ENCODE data around the gene AEBP1. TPM values are rescaled to one million over a fixed set of nuclear protein-coding genes. Genes with fewer than 3 reads are reported as not detected.

Gene AEBP1
- total RNA-seq, 2 experiments from 2014 or later, result 29.1 to 30.4 TPM

DNA sequence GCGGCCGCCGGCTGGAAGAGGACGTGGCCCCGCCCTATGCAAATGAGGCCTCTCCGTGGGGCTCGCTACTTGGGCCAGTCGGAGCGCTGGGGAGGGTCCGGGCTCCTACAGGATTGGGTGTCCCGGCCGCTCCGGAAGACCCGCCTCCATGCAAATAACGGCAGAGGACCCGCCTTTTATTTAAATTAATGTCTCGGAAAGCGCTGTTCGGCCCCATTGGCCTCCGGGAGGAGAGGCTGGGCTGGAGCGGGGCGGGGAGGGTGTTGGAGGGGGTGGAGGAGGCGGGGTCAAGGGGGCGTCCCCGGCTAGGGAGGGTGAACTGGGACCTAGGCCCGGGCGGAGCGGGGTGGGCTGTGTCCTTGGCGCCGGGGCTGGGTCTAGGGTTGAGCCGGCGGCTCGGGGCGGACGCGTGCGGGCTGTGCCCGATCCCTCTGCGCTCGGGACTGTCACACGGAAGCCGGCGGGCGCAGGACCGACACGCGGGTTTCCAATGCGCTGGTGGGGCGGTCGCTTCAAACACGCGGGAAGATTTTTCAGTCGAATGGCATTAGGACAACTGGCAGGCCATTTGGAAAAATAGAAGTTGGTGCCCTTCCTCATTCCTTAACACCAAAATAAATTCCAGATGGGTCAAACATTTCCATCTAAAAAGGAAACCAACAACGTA is 21.5 kb upstream of the AEBP1 start:
- TF ChIP-seq, protein P1, sequence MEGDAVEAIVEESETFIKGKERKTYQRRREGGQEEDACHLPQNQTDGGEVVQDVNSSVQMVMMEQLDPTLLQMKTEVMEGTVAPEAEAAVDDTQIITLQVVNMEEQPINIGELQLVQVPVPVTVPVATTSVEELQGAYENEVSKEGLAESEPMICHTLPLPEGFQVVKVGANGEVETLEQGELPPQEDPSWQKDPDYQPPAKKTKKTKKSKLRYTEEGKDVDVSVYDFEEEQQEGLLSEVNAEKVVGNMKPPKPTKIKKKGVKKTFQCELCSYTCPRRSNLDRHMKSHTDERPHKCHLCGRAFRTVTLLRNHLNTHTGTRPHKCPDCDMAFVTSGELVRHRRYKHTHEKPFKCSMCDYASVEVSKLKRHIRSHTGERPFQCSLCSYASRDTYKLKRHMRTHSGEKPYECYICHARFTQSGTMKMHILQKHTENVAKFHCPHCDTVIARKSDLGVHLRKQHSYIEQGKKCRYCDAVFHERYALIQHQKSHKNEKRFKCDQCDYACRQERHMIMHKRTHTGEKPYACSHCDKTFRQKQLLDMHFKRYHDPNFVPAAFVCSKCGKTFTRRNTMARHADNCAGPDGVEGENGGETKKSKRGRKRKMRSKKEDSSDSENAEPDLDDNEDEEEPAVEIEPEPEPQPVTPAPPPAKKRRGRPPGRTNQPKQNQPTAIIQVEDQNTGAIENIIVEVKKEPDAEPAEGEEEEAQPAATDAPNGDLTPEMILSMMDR (IDR thresholded peaks at IDR 0.05), result no peak
- Mint-ChIP-seq H3K9me3 (no peaks in the 10 kb centered on the region), H3K27ac (peak overlapping the region; percentile 78), H3K27me3 (no peaks in the 10 kb centered on the region), H3K4me1 (ENCODE audit: low read depth) (peaks cover 40% of the 10 kb centered on the region), H3K4me3 (peak overlapping the region; percentile 78), H3K36me3 (ENCODE audit: low read depth) (peaks cover 31% of the 10 kb centered on the region)
- ChIA-PET CTCF (no interaction called here), POLR2A (no interaction called here)
- intact Hi-C loops (cut with micrococcal nuclease), result no loop called here
- DNase-seq, result peak; percentile 99
- peak; percentile 96 for ATAC-seq

DNA sequence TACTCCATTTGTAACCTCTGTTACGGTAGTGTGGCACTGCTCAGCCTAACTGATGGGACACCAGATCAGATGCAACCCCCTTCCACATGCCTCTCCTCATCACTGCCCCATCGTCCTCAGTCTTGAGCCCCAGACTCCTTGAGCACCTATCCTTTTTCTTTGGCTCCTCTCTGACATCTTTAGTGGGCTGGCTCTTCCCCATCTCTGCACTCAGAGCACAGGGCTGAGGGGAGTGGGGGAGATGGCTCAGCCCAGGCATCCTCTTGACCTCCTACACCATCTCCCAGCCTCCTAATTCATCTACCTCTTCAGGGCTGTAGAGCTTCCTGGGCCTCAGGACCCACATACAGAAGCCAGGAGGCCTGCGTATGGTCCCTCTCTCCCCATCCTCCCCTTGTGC is 20.3 kb upstream of the AEBP1 start:
- H3K27me3 Mint-ChIP-seq, result no peaks in the 10 kb centered on the region
- TF ChIP-seq, protein P1 (IDR thresholded peaks at IDR 0.05), result no peak
- H3K4me1 Mint-ChIP-seq (ENCODE audit: low read depth), result peaks cover 32% of the 10 kb centered on the region
- H3K9me3 Mint-ChIP-seq, result no peaks in the 10 kb centered on the region
- H3K4me3 Mint-ChIP-seq, result peak overlapping the region; percentile 78
- H3K36me3 Mint-ChIP-seq (ENCODE audit: low read depth), result peaks cover 21% of the 10 kb centered on the region
- intact Hi-C loops (cut with micrococcal nuclease), result no loop called here
- ATAC-seq (no peak), DNase-seq (no peak)
- POLR2A ChIA-PET, result interaction anchor here (0.9 to 1.7 kb wide), 2 partner anchors 13 to 17 kb away, joined by 3 to 6 read pairs; no protein-coding TSS in a partner anchor
- CTCF ChIA-PET, result interaction anchor here (2.7 kb wide), 1 partner anchor 14 kb away, joined by 21 read pairs; no protein-coding TSS in a partner anchor
- peak overlapping the region; percentile 10 for H3K27ac Mint-ChIP-seq

DNA sequence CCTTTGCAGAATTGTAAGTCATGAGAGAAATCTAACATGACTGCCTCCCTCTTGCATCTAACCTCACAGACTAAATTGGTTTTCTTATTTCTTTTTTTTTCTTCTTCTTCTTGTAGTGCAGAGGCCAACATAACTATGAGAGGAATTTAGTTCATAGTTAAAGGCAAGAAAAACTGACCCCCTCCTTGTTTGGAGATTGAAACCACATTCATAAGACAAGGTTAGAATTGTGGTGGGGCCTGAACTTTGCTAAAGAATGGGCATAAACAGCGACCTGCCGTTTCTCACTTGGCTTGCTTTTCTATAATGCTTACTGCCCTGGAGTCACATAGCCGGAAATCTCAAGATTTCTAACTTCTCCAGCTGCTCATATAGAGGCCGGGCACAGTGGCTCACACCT is 19.4 kb upstream of the AEBP1 start:
- H3K9me3 Mint-ChIP-seq, result no peaks in the 10 kb centered on the region
- H3K36me3 Mint-ChIP-seq (ENCODE audit: low read depth), result peaks cover 14% of the 10 kb centered on the region
- no peak overlapping the region for H3K4me3 Mint-ChIP-seq
- DNase-seq (no peak), ATAC-seq (no peak)
- ChIA-PET CTCF (interaction anchor here (0.8 to 2.7 kb wide), 5 partner anchors 14 to 117 kb away, joined by 3 to 21 read pairs (median 3); partner anchors contain the start of gene DBNL), POLR2A (interaction anchor here (0.9 to 1.7 kb wide), 2 partner anchors 12 to 18 kb away, joined by 3 to 6 read pairs; no protein-coding TSS in a partner anchor)
- TF ChIP-seq, protein P1 (IDR thresholded peaks at IDR 0.05), result no peak
- no peak overlapping the region for H3K27ac Mint-ChIP-seq
- intact Hi-C loops (cut with micrococcal nuclease), result no loop called here
- peaks cover 24% of the 10 kb centered on the region for H3K4me1 Mint-ChIP-seq (ENCODE audit: low read depth)
- H3K27me3 Mint-ChIP-seq, result no peaks in the 10 kb centered on the region

DNA sequence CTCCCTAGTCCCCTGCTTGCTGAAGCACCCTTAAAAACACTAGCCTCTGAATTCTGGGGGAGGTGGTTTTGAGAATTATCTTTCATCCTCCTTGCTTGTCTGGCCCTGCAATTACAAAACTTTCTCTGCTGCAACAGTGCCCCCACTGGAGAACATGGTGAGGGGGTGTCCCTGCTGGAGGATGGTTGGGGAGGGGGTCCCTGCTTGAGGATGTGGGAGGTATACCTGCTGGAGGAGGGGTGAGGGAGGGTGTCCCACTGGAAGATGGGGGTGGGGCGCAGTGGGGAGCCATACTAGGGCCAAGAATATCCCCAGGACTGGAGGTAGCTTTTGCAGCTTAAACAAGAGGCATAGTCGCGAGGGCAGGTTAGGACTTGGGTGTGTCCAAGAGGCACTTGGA is 18.6 kb upstream of the AEBP1 start:
- intact Hi-C loops (cut with micrococcal nuclease), result no loop called here
- CTCF ChIA-PET, result interaction anchor here (0.8 to 2.7 kb wide), 6 partner anchors 13 to 116 kb away, joined by 3 to 21 read pairs (median 3); partner anchors contain the start of gene DBNL

More for the DNA sequence above, 18.6 kb upstream of the AEBP1 start:
- Mint-ChIP-seq H3K4me3 (no peak overlapping the region), H3K27ac (no peak overlapping the region), H3K36me3 (ENCODE audit: low read depth) (peaks cover 10% of the 10 kb centered on the region), H3K4me1 (ENCODE audit: low read depth) (peaks cover 17% of the 10 kb centered on the region), H3K27me3 (no peaks in the 10 kb centered on the region), H3K9me3 (no peaks in the 10 kb centered on the region)
- ATAC-seq, result no peak
- TF ChIP-seq, protein P1 (IDR thresholded peaks at IDR 0.05), result no peak
- no peak for DNase-seq
- POLR2A ChIA-PET, result interaction anchor here (1.7 kb wide), 1 partner anchor 11 kb away, joined by 6 read pairs; no protein-coding TSS in a partner anchor
